ENCODE measurements around the gene CACNA2D2. TPM values are rescaled to one million over a fixed set of nuclear protein-coding genes. Genes with fewer than 3 reads are reported as not detected.

CACNA2D2 gene
- total and polyA plus RNA-seq, 4 donors, result 0.75 to 3.2 (median 2.2) TPM

GRCh38 chr3:50340448-50341329 is 162.7 kb downstream of the CACNA2D2 start, which contains the start of gene RASSF1:
Gene RASSF1, minus strand, starts transcription at chr3:50340836. Its CDS starts 31 bp downstream, at chr3:50340805.
- Histone ChIP-seq H3K27me3 (ENCODE audit: control insufficient read depth in 1 of 2, insufficient read depth in 2 of 2, low read length in 1 of 2) (no peaks in the 10 kb centered on the region), H3K36me3 (ENCODE audit: control insufficient read depth in 1 of 2, insufficient read depth in 2 of 2, low read length in 1 of 2) (no peaks in the 10 kb centered on the region), H3K27ac (ENCODE audit: low read depth in 1 of 2, low read length in 2 of 2) (peak within 1 kb of the TSS in 1 of 2 donors; percentile 2), H3K4me3 (ENCODE audit: low read length in 2 of 2) (peak within 1 kb of the TSS in 1 of 2 donors; percentile 39), H3K4me1 (ENCODE audit: control insufficient read depth in 1 of 2, insufficient read depth in 2 of 2, low read length in 2 of 2) (no peaks in the 10 kb centered on the region), H3K9me3 (ENCODE audit: control insufficient read depth, low read length) (no peaks in the 10 kb centered on the region)
- intact Hi-C loops (cut with DNase I), result no loop called here
- DNase-seq (peak; percentile 89 to 93), ATAC-seq (ENCODE audit: low FRiP score) (peak; percentile 68)
- WGBS, 2 donors, result 5% methylated on average over 82 to 85 of the region's 85 CpGs

GRCh38 chr3:50340147-50340447 is 163.3 kb downstream of the CACNA2D2 start:
- H3K9me3 ChIP-seq (ENCODE audit: control insufficient read depth, low read length), result no peaks in the 10 kb centered on the region
- H3K27ac ChIP-seq (ENCODE audit: low read depth in 1 of 2, low read length in 2 of 2), result peak overlapping the region in 1 of 2 donors; percentile 2
- intact Hi-C loops (cut with DNase I), result no loop called here
- H3K4me3 ChIP-seq (ENCODE audit: low read length in 2 of 2), result peak overlapping the region in 1 of 2 donors; percentile 39
- 20 to 33% methylated on average over 9 of the region's 9 CpGs for WGBS, 2 donors
- no peaks in the 10 kb centered on the region for H3K4me1 ChIP-seq (ENCODE audit: control insufficient read depth in 1 of 2, insufficient read depth in 2 of 2, low read length in 2 of 2)
- H3K27me3 ChIP-seq (ENCODE audit: control insufficient read depth in 1 of 2, insufficient read depth in 2 of 2, low read length in 1 of 2), result no peaks in the 10 kb centered on the region
- no peak for ATAC-seq (ENCODE audit: low FRiP score)
- no peaks in the 10 kb centered on the region for H3K36me3 ChIP-seq (ENCODE audit: control insufficient read depth in 1 of 2, insufficient read depth in 2 of 2, low read length in 1 of 2)
- no peak for DNase-seq

GRCh38 chr3:50339485-50340146 is 163.8 kb downstream of the CACNA2D2 start:
- DNase-seq (no peak), ATAC-seq (ENCODE audit: low FRiP score) (no peak)
- intact Hi-C loops (cut with DNase I), result no loop called here
- WGBS, 2 donors, result 77 to 80% methylated on average over 14 of the region's 14 CpGs
- no peak overlapping the region for H3K27ac ChIP-seq (ENCODE audit: low read depth in 1 of 2, low read length in 2 of 2)
- H3K4me1 ChIP-seq (ENCODE audit: control insufficient read depth in 1 of 2, insufficient read depth in 2 of 2, low read length in 2 of 2), result no peaks in the 10 kb centered on the region
- H3K27me3 ChIP-seq (ENCODE audit: control insufficient read depth in 1 of 2, insufficient read depth in 2 of 2, low read length in 1 of 2), result no peaks in the 10 kb centered on the region
- H3K4me3 ChIP-seq (ENCODE audit: low read length in 2 of 2), result peak overlapping the region in 1 of 2 donors; percentile 39
- H3K9me3 ChIP-seq (ENCODE audit: control insufficient read depth, low read length), result no peaks in the 10 kb centered on the region
- no peaks in the 10 kb centered on the region for H3K36me3 ChIP-seq (ENCODE audit: control insufficient read depth in 1 of 2, insufficient read depth in 2 of 2, low read length in 1 of 2)

- intact Hi-C loops (cut with DNase I), result no loop called here
- H3K9me3 ChIP-seq (ENCODE audit: control insufficient read depth, low read length), result no peaks in the 10 kb centered on the region
- H3K27ac ChIP-seq (ENCODE audit: low read depth in 1 of 2, low read length in 2 of 2), result peak overlapping the region in 1 of 2 donors; percentile 18
- 69 to 72% methylated on average over 5 of the region's 5 CpGs for WGBS, 2 donors
- no peak for DNase-seq
- H3K4me3 ChIP-seq (ENCODE audit: low read length in 2 of 2), result no peak overlapping the region
- H3K36me3 ChIP-seq (ENCODE audit: control insufficient read depth in 1 of 2, insufficient read depth in 2 of 2, low read length in 1 of 2), result no peaks in the 10 kb centered on the region
- H3K27me3 ChIP-seq (ENCODE audit: control insufficient read depth in 1 of 2, insufficient read depth in 2 of 2, low read length in 1 of 2), result no peaks in the 10 kb centered on the region
- peaks cover 0 to 5% of the 10 kb centered on the region in 2 donors for H3K4me1 ChIP-seq (ENCODE audit: control insufficient read depth in 1 of 2, insufficient read depth in 2 of 2, low read length in 2 of 2)
- no peak for ATAC-seq (ENCODE audit: low FRiP score)
These were observed 164.5 kb downstream of the CACNA2D2 start for GRCh38 chr3:50338965-50339364.

- Histone ChIP-seq H3K27ac (ENCODE audit: low read depth in 1 of 2, low read length in 2 of 2) (peak overlapping the region; percentile 17 to 86), H3K36me3 (ENCODE audit: control insufficient read depth in 1 of 2, insufficient read depth in 2 of 2, low read length in 1 of 2) (no peaks in the 10 kb centered on the region), H3K27me3 (ENCODE audit: control insufficient read depth in 1 of 2, insufficient read depth in 2 of 2, low read length in 1 of 2) (no peaks in the 10 kb centered on the region), H3K4me1 (ENCODE audit: control insufficient read depth in 1 of 2, insufficient read depth in 2 of 2, low read length in 2 of 2) (peaks cover 0 to 5% of the 10 kb centered on the region in 2 donors), H3K9me3 (ENCODE audit: control insufficient read depth, low read length) (no peaks in the 10 kb centered on the region), H3K4me3 (ENCODE audit: low read length in 2 of 2) (peak overlapping the region; percentile 51 to 78)
- DNase-seq (peak; percentile 100), ATAC-seq (ENCODE audit: low FRiP score) (peak; percentile 93)
- 0% methylated on average over 67 to 79 of the region's 79 CpGs for WGBS, 2 donors
- intact Hi-C loops (cut with DNase I), result no loop called here
These were observed 166.1 kb downstream of the CACNA2D2 start for GRCh38 chr3:50337175-50337861.

- intact Hi-C loops (cut with DNase I), result no loop called here
- H3K4me1 ChIP-seq (ENCODE audit: control insufficient read depth in 1 of 2, insufficient read depth in 2 of 2, low read length in 2 of 2), result peaks cover 0 to 5% of the 10 kb centered on the region in 2 donors
- ATAC-seq (ENCODE audit: low FRiP score), result no peak
These were observed 166.8 kb downstream of the CACNA2D2 start for GRCh38 chr3:50336452-50337174.

GRCh38 chr3:50334339-50335075 is 168.9 kb downstream of the CACNA2D2 start:
- intact Hi-C loops (cut with DNase I), result no loop called here
- no peak overlapping the region for H3K4me3 ChIP-seq (ENCODE audit: low read length in 2 of 2)

More at GRCh38 chr3:50336452-50337174, 166.8 kb downstream of the CACNA2D2 start:
- Histone ChIP-seq H3K36me3 (ENCODE audit: control insufficient read depth in 1 of 2, insufficient read depth in 2 of 2, low read length in 1 of 2) (no peaks in the 10 kb centered on the region), H3K4me3 (ENCODE audit: low read length in 2 of 2) (peak overlapping the region; percentile 51 to 78), H3K27ac (ENCODE audit: low read depth in 1 of 2, low read length in 2 of 2) (peak overlapping the region; percentile 17 to 86), H3K27me3 (ENCODE audit: control insufficient read depth in 1 of 2, insufficient read depth in 2 of 2, low read length in 1 of 2) (no peaks in the 10 kb centered on the region), H3K9me3 (ENCODE audit: control insufficient read depth, low read length) (no peaks in the 10 kb centered on the region)
- DNase-seq, result no peak
- 1% methylated on average over 26 to 31 of the region's 31 CpGs for WGBS, 2 donors

More at GRCh38 chr3:50334339-50335075, 168.9 kb downstream of the CACNA2D2 start:
- ATAC-seq (ENCODE audit: low FRiP score), result no peak
- no peak for DNase-seq
- peak overlapping the region in 1 of 2 donors; percentile 35 for H3K27ac ChIP-seq (ENCODE audit: low read depth in 1 of 2, low read length in 2 of 2)
- no peaks in the 10 kb centered on the region for H3K9me3 ChIP-seq (ENCODE audit: control insufficient read depth, low read length)
- H3K4me1 ChIP-seq (ENCODE audit: control insufficient read depth in 1 of 2, insufficient read depth in 2 of 2, low read length in 2 of 2), result peaks cover 0 to 5% of the 10 kb centered on the region in 2 donors
- H3K27me3 ChIP-seq (ENCODE audit: control insufficient read depth in 1 of 2, insufficient read depth in 2 of 2, low read length in 1 of 2), result no peaks in the 10 kb centered on the region
- 46 to 48% methylated on average over 5 of the region's 5 CpGs for WGBS, 2 donors
- peaks cover 0 to 7% of the 10 kb centered on the region in 2 donors for H3K36me3 ChIP-seq (ENCODE audit: control insufficient read depth in 1 of 2, insufficient read depth in 2 of 2, low read length in 1 of 2)
